ENCODE measurements around the gene GNPAT. TPM values are rescaled to one million over a fixed set of nuclear protein-coding genes. Genes with fewer than 3 reads are reported as not detected.

GNPAT gene
- total RNA-seq, 1 donor, result 53.1 TPM

GRCh38 chr1:231322880-231323530 lies 82.0 kb downstream of the GNPAT start:
- peak; percentile 9 for TF ChIP-seq CTCF (IDR thresholded peaks at IDR 0.05; ENCODE audit: insufficient read depth, low read depth, low read length)
- no peak overlapping the region for H3K4me3 ChIP-seq (ENCODE audit: low read depth, low read length)
- DNase-seq (ENCODE audit: low read depth), result no peak

GRCh38 chr1:231324660-231325059 lies 83.6 kb downstream of the GNPAT start:
- DNase-seq (ENCODE audit: low read depth), result no peak
- TF ChIP-seq CTCF (IDR thresholded peaks at IDR 0.05; ENCODE audit: insufficient read depth, low read depth, low read length), result no peak
- H3K4me3 ChIP-seq (ENCODE audit: low read depth, low read length), result no peak overlapping the region

GRCh38 chr1:231326248-231326647 lies 85.2 kb downstream of the GNPAT start:
- no peak for TF ChIP-seq CTCF (IDR thresholded peaks at IDR 0.05; ENCODE audit: insufficient read depth, low read depth, low read length)
- DNase-seq (ENCODE audit: low read depth), result no peak

More at GRCh38 chr1:231326248-231326647, 85.2 kb downstream of the GNPAT start:
- no peak overlapping the region for H3K4me3 ChIP-seq (ENCODE audit: low read depth, low read length)

Small RNA genes within 50 kb of the gene (small RNA-seq; reads per million reads assigned to genes)
- not detected for gene RNA5SP80

Other genes with a start within 250 kb of the GNPAT start
- 7.7 and 22.5 TPM in 2 replicates for gene FAM89A, start 201.0 kb upstream of the GNPAT start, total RNA-seq
- gene TRIM67, start 79.2 kb upstream of the GNPAT start, total RNA-seq, result not detected in 2 replicates
- 13.9 and 21.2 TPM in 2 replicates for gene EXOC8, start 96.6 kb downstream of the GNPAT start, total RNA-seq
- 20.6 and 23.7 TPM in 2 replicates for gene SPRTN, start 97.1 kb downstream of the GNPAT start, total RNA-seq
- gene EGLN1, start 181.1 kb downstream of the GNPAT start, total RNA-seq, result 33.8 and 53.5 TPM in 2 replicates

Data from fibroblast of villous mesenchyme (primary cell).